Measurements from ENCODE around the gene KIAA0408.
"Not testable (repeated sequence)": the region's sequence is repeated elsewhere in the genome, so short reads cannot be mapped to it uniquely, and the experiment has no call there.

- not testable (repeated sequence) for TF ChIP-seq CTCF, POLR2A (IDR thresholded peaks at IDR 0.05)
Measured at GRCh38 chr6:127413123-127413522, 46.1 kb downstream of the KIAA0408 start.

All from prostate gland (tissue), 2 donors.